HG03457 (cell line): ENCODE measurements around the gene SRC.

Experiments used
- ATAC-seq: cut with Tn5 transposase; IDR thresholded peaks from one replicate; pipeline ENCODE4 v1.9.1; 2021; ENCODE audit warnings: moderate number of reproducible peaks; ENCODE audit not compliant: unreplicated experiment

SRC gene

DNA sequence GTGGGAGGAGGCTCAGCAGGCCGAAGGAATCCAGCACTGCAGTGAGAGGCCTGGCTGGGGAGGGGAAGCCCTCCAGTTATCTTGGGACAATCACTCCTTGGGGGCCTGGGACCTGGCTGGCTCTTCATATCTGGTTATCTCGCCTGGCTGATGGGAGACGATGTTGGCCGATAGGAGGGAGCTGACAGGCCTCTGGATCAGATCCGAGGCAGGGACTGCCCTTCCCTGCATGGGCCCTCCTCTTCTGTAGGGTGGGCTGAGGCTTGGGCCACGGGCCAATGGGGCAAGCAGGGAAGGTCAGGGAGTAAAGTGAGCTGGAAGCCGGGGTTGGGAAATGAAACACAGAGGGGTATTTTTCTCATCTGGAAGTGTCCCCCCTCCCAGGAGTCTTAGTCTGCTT, 31.3 kb upstream of the SRC start:
- no peak for ATAC-seq

DNA sequence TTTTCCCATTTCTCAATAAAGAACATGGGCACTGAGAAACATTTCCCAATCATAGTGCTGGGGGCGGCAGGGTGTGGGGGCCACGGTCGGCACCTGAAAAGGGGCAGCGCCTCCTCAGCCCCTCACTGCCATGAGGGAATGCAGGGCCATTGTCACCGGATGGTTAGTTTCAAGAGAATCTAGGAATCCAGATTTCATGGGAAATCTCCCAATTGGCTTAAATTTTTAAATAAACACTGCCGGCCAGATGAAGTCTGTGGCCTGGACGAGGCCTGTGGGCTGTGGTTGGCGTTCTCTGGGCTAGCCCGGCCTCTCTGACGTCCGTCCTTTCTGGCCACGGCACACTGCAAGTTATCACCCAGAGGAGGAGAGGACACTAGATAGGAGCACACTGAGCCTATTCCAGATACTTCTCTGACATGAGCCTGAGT, 30.9 kb upstream of the SRC start:
- no peak for ATAC-seq

GRCh38 chr20:37315452-37316110, 30.4 kb upstream of the SRC start:
- peak; percentile 49 for ATAC-seq

- ATAC-seq: peak; percentile 71
Observed at GRCh38 chr20:37316116-37316774, 29.7 kb upstream of the SRC start.

GRCh38 chr20:37316775-37317170, 29.2 kb upstream of the SRC start:
- no peak for ATAC-seq

- ATAC-seq: no peak
Observed at GRCh38 chr20:37317316-37317715, 28.6 kb upstream of the SRC start.

GRCh38 chr20:37317994-37318640, 27.8 kb upstream of the SRC start:
- ATAC-seq: no peak

- no peak for ATAC-seq
Observed at GRCh38 chr20:37319151-37319671, 26.7 kb upstream of the SRC start.

- no peak for ATAC-seq
Observed at GRCh38 chr20:37323985-37324384, 22.0 kb upstream of the SRC start.

- ATAC-seq: no peak
Observed at GRCh38 chr20:37325206-37325605, 20.7 kb upstream of the SRC start.

DNA sequence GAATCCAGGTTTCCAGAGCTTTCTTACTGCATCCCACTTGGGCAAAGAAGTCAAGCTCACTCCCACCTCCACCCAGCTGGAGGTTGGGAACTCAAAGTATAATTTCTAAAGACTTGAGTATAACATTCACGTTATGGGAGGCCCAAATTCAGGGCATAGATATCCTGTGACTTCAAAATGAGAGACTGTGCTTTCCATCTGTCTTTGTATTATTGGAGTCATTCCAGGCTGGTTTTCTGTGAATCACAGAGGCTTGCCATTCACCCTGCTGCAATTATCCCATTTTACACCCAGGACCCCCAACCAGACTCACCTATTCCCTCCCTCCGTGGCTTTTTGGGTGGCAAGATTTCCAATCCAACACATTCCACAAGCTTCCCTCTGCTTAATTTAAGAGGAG, 19.3 kb upstream of the SRC start:
- no peak for ATAC-seq

- ATAC-seq: no peak
Observed at GRCh38 chr20:37327748-37328147, 18.2 kb upstream of the SRC start.

DNA sequence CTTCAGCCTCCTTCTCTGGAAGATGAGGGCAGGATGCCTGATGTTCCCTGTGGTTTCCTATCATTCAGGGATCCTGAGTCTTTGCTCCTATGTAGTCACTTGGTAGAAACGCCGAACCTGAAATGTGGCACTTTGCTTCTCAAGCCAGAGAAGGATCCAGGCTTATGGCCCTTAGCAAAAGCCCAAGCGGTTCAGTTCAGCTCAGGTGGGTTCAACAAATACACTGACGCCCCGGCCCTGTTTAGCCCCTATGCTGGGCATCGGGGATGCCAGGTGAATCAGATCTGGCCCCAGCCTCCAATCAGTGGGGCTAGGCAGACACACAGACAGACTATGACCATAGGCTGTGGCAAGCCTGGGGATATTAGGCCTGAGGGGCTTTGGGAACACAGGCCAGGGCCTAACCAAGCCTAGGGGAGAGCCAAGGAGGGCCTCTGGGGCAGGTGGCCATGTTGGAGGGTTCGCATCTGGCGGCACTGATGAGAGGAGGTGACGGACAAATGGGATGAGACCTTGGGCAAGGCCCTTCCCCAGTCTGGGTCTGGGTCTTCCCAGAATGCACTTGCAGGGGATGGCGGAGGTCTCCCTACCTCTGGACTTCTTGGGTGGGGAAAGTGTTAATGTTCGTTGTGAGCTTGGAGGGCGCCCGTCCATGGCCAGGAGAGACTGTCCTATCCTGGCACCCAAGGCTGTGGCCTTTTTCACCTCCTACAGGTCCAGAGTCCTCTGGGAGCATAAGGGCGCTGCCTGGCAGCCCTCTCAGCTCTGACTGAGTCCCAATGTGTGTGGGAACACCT, 17.6 kb upstream of the SRC start:
- ATAC-seq: no peak

GRCh38 chr20:37329481-37330165, 16.3 kb upstream of the SRC start:
- no peak for ATAC-seq

DNA sequence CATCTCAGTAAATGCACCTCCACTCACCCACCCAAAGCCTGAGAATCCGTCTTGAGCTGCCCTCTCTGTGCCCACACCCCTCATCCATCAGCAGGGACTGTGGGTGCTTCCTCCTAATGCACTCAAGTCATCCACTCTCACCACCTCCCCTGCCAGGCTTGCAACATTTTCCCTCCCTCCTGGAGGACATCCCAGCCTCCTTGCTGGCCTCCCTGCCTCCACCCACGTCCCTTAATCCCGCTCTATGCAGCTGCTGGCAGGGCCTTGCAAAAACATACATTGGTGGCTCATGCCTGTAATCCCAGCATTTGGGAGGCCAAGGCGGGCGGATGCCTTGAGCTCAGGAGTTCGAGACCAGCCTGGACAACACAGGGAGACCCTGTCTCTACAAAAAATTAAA, 15.6 kb upstream of the SRC start:
- ATAC-seq: no peak

DNA sequence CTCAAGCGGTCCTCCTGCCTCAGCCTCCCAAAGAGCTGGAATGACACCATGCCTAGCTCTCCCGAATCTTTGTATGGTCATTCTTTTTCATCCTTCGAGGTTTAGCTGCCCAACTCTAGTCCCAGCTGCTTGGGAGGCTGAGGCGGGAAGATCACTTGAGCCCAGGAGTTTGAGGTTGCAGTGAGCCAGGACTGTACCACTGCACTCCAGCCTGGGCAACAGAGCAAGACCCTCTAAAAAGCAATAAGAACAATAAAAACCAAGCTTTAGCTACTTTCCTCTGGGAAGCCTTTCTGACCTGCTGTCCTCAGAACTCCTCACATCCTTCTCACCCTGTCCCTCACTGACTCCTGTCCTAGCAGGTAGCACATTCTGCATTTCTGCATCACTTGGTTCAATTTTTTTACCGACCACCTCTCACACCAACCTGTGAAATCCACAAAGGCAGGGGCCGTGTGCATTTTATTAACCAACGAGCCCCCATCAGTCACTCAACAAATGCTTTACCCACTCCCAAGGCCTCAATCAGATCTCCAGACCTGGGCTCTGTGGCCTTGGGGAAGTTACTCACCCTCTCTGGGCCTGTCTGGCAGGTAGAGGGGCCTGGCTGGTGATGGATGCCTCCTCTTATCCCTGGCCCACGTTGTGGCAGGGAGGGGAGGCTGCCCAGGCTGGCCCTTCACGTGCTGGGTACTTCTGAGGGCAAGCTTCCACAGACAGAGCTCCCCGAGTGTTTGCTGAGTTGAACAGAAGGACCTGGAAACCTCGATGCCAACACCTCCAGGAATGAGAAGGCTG, 14.7 kb upstream of the SRC start:
- no peak for ATAC-seq

DNA sequence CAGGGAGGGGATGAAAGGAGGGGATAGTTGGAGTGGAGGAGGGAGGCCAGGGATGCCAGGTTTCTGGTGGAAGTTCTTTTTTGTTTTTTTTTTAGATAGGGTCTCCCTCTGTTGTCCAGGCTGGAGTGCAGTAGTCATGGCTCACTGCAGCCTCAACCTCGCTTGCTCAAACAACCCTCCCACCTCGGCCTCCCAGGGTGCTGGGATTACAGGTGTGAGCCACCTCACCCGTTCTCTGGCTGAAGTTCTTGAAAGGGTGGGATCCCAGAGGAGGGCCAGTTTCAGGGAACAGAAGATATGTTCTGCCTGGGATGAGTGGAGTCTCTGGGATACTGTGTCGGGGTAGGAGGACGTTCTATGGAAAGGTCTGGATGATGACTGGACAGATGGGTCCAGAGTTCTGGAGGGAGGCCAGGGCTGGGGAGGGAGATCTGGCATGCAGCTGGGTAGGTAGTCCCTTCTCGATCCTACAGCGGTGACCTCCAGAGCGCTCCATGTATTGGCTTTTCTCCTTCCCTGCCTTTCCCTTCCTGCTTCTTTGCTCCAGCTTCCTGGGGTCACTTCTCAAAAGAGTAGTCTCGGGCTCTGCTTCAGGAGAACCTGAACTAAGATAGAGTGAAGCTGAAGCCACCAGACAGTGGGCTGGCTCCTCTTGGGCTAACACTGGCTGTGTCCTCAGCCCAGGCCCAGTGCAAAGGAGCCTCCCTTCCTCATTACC, 12.7 kb upstream of the SRC start:
- ATAC-seq: no peak

DNA sequence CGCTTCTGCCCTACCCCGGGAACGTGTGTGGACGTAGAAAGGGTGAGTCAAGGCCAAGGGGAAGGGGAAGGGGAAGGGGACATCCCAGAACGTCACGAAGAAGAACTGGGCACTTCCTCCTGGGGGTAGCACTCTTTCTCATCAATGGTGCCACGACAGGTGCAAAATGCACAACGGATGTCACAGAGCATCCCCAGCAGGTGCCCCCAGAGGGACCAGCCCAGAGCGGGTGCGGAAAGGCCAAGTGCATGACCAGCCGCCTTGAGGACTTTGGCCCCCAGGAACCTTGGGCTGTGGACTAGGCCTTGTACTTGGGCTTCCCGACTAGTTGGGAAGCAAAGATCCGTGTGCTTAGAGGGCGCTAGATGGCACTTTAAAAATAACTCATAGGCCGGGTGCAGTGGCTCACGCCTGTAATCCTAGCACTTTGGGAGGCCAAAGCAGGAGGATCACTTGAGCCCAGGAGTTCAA, 12.1 kb upstream of the SRC start:
- ATAC-seq: no peak

- no peak for ATAC-seq
Observed at GRCh38 chr20:37334450-37334849, 11.5 kb upstream of the SRC start.
